ENCODE measurements around the gene MTA2.
"Not testable (repeated sequence)": the region's sequence is repeated elsewhere in the genome, so short reads cannot be mapped to it uniquely, and the experiment has no call there.

Gene MTA2

GRCh38 chr11:62565100-62565802, 36.4 kb downstream of the MTA2 start:
- no peak for DNase-seq

GRCh38 chr11:62561677-62562230, 39.9 kb downstream of the MTA2 start:
- not testable (repeated sequence) for DNase-seq

- DNase-seq = peak; percentile 86 to 88
Observed at GRCh38 chr11:62560566-62561103, 41.0 kb downstream of the MTA2 start.

GRCh38 chr11:62559626-62560025, 42.0 kb downstream of the MTA2 start:
- DNase-seq = not testable (repeated sequence)

- no peak for DNase-seq
Observed at GRCh38 chr11:62559204-62559603, 42.5 kb downstream of the MTA2 start.

- no peak for DNase-seq
Observed at GRCh38 chr11:62558669-62559068, 43.0 kb downstream of the MTA2 start.

GRCh38 chr11:62556875-62557631, 44.6 kb downstream of the MTA2 start:
- DNase-seq = peak; percentile 42 to 73

- DNase-seq = peak; percentile 89 to 90
Observed at GRCh38 chr11:62556108-62556874, 45.4 kb downstream of the MTA2 start.

- DNase-seq = peak; percentile 91 to 95
Observed at GRCh38 chr11:62555464-62556107, 46.1 kb downstream of the MTA2 start.

GRCh38 chr11:62554387-62555167, 47.1 kb downstream of the MTA2 start:
- peak in 1 of 2 donors; percentile 13 for DNase-seq

GRCh38 chr11:62553839-62554361, 47.8 kb downstream of the MTA2 start:
- peak in 1 of 2 donors; percentile 73 for DNase-seq

- DNase-seq = peak; percentile 87 to 89
Observed at GRCh38 chr11:62553080-62553838, 48.4 kb downstream of the MTA2 start.

GRCh38 chr11:62552485-62553079, 49.1 kb downstream of the MTA2 start:
- DNase-seq = peak; percentile 40 to 60

GRCh38 chr11:62550478-62550877, 51.2 kb downstream of the MTA2 start:
- not testable (repeated sequence) for DNase-seq

- DNase-seq = no peak
Observed at GRCh38 chr11:62548545-62549335, 52.9 kb downstream of the MTA2 start.

GRCh38 chr11:62547691-62548281, 53.9 kb downstream of the MTA2 start:
- DNase-seq = no peak

GRCh38 chr11:62546929-62547625, 54.6 kb downstream of the MTA2 start:
- no peak for DNase-seq

Measured in CD4-positive, alpha-beta T cell treated with Interleukin-4 for 1 hour (primary cell).